Activated CD4-positive, CD25-positive, alpha-beta regulatory T cell treated with anti-CD3 and anti-CD28 coated beads, Interleukin-2, amount 50 U/mL, for 24 hours (primary cell): ENCODE measurements around the gene ATP12A.

Experiments
- ATAC-seq, 2 donors: fragments of 150-1000 bp; cut with Tn5 transposase; one replicate each; pipeline ENCODE4 v1.10.0; 2021; ENCODE audit warnings: mild to moderate bottlenecking in 1 of 2, moderate library complexity in 1 of 2

Gene ATP12A

DNA sequence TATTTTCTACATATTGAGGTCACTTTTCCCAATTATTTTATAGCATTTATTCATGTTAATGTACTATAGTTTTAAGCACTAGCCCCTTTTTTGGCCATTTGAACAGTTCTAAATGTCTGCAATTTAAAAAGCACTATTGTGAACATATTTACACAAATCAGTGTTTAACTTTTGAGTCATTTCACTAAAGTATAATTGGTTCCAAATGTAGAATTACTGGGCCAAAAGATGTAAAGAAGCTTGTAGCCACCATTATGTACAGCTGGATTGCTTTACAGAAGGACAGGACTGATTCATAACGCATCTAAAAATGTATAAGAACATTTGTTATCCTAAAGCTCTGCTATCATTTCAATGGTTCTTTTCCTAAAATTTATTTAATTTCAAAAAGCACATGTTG is 16.6 kb upstream of the ATP12A start:
- no peak for ATAC-seq

DNA sequence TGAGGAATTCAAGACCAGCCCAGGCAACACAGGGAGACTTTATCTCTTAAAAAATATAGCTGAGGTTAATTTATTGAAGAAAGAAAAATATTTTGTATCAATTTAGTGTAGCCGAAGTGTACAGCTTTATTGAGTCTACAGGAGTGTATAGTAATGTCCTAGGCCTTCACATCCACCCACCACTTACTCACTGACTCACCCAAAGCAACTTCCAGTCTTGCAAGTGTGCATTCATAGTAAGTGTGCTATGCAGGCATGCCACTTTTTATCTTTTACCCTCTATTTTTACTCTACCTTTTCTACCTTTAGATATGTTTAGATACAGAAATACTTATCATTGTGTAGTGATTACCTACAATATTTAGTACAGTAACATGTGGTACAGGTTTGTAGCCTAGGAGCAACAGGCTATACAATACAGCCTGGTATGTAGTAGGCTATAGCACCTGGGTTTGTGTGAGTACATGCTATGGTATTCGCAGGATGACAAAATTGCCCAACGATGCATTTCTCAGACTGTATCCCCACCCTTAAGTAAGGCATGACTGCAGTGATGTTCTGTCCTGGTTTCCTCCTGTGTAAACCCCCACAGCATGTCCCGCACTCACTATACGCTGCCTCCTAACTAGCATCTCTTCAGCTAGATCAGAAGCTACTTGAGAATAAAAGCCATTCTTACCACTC is 15.3 kb upstream of the ATP12A start:
- ATAC-seq = no peak

DNA sequence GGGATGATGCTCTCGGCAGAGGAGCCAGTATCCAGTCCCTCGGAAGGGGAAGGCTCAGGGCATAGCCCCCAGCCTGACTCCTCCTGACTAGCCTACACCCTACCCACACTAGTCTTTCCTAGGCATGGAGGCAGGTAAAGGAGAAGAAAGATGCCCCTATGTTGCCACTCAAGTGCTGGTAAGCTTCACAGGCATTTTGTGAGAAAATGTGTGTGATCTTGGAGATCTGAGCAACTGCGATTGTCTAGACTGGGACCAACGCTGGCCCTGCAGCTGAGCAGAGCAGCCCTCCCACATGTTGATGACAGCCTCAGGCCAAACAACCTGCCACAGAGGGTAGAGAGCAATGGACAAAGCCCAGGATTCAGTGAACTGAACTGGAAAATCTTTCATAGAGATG is 11.7 kb upstream of the ATP12A start:
- ATAC-seq = no peak

DNA sequence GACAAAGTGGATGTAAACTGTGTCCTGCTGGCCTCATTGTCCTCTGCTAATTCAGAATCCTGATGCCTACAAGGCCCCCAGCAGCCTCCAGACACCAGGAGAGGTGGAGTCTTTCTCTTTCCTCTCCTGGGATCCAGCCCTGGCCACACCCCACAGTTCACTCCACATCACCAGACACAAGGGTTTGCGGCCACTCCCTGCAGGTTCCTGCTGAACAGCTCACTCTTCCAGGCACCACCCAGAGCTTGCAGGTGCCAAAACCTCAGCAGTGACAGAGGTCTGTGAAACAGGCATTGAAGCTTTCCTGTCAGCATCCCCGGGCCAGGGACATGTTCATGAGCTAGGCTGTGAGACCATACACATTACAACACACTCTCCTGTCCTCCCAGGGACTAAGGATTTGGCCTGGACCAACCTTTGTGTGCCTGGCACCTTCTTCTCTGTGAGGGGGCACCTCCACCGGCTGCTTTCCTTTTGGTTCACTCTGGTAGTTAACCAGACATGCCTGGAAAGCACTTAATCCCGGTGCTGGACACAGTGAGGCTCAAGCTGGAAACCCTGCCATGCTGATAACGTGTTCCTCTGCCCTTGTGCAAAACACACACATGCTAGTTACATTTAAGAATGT is 11.1 kb upstream of the ATP12A start:
- no peak for ATAC-seq

DNA sequence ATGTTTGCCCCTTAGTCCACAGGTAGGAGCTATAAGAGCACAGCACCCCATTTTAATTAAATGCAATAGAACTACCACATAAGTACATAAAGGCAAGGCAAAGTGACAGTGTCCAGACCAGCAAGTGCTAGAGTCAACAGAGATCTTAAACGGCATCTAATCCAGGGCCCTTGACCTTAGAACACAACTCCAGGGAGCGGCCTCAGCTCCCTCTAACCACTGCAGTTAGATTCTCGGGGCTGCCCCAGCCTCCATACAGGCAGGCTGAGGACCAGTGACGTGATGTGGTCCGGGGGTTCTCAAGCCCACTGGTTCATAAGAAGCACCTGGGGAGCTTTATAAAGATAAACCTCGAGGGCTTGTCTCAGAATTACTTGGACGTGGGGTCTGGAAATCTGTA is 10.0 kb upstream of the ATP12A start:
- ATAC-seq = no peak

DNA sequence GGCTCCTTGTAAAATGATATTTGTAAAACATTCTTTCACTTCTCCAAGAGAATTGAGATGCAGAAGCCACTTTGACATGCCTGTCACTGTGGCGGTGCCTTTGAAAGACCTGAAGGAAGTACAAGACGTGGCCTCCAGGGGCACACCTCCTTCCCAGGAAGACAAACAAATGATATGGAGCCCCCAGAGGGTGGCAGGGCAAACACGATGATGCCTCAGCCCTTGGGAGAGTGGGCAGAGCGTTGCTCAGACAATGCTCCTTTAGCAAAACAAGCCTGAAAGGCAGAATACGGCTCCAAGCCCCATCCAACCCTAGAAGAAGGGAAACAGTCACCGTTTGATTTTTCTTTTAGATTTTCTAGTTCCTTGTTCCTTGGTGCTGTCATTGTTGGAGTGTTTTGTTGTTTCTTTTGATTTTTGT is 9.2 kb upstream of the ATP12A start:
- ATAC-seq = no peak

DNA sequence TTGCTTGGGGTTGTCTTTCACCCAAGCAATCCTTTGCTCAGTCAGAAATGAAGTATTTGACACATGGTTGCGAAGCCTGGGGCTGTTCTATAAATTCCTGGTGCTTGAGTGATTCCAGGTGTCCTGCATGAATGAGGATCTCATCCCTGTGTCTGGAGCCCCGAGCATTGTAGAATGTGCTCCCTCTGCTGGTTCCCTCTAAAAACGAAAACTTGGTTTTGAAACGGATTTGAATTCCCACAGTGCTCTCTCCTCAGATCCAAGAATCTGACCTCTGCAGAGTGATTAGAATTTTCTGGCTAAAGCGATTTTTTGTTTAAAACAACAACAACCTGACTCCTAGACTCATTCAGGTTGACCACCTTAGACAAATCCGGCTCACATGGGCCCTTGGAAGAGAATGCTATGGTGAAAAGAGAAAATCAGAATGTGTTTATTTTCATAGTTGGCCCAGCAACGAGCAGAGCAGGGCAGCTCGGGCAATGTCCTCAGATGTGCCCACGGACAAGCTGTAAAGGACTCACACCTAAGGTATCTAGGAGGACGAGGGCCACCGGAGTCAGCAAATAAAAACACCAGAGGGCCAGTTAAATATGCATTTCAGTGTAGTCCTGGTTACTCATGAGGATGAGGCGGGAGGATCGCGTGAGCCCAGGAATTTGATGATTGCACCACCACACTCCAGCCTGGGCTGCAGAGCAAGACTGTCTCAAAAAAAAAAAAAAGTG is 8.7 kb upstream of the ATP12A start:
- no peak for ATAC-seq

DNA sequence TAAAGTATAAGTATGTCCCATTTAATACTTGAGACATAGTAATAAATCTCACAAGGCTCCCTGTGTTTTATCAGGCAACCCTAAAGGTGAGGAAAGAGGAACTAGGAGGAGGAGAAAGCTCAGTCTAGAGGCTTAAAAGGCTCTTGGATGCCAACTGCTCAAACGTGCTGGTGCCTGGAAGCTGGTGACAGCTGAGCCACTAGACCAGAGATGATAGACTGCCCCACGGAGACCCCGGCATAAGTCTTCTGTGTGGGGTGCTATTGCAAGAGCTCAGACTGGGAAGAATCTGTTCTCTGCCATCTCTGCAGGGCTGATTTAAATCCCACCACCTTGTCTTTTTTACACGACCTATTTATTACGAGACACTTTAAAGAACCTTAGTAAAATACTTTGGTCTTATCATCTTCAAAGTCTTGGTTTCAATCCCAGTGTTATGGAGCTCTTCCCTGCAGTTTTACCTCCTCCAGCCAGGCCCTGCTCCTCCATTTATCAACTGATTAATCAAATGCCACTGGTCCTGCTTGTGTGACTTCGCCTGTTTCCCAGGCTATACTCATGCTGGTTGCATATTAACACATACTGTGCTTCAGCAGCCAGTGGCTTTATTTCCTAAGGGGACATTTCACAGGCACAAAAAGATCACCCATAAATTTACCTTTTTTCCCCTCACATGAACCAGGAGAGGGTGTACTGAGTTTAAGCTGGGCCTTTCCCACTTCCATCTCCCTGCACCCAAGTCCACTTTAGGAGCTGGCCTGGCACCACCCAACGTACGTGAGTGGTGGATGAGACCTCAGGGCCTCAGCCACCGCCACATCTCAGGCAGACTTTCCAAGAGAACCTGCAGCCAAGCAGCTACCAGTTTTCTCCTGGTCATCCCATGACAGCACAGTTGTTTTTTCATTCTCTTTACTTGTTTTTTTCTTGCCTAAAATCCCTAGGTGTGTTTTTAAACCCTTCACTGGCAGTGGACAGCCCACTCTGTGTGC is 7.8 kb upstream of the ATP12A start:
- ATAC-seq = no peak

DNA sequence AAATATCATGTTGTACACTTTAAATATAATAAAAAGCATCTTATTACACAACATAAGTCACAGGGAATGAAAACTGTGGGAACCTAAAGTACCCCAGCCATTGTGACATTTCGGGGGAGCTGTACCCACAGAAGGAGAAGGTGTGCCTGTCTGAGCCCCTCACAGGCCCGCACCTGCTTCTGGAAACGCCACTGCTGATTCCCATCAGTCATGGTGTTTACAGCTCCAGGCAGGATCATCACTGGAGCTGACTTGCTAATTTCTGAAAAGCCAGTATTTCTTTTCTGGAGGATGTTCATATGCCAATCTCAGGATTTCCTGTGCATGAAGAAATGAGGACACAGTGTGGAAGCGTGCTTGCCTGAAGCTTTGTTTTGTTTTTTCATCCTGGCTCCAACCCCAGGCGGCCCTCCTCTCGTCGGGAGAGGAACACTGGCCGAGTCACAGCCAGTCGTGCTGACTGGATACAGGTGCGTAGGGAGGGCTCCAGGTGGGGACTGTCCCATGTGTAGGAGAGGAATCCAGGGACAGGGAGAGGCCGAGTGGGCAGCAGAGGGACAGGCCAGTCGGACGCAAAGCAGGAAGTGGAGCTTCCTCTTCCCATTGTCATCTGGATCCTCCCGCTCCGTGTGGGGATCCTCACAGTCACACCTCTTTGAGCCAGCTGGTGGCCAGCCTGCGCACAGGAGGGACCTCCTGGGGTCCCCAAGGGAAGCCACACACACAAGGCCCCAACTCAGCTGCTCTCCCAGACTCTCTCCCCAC is 4.2 kb upstream of the ATP12A start:
- no peak for ATAC-seq

DNA sequence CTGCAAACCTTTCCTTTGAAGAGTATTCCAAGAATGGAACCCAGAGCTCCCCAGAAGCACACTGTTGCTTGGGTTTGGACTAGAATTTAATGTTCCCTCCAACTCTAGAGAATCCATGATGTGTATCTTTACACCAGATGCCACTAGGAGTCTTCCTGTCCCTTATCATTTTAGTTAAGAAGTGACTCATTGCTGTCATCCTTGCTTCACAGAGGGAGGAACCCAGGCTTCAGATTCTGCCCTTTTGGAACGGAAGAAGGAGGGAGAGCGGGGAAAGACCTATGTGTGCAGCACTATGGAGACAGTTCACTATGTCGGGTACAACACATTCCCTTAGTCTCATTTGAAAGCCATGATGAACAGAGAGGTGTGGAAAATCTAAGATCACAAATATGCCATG is 2.1 kb upstream of the ATP12A start:
- no peak for ATAC-seq

DNA sequence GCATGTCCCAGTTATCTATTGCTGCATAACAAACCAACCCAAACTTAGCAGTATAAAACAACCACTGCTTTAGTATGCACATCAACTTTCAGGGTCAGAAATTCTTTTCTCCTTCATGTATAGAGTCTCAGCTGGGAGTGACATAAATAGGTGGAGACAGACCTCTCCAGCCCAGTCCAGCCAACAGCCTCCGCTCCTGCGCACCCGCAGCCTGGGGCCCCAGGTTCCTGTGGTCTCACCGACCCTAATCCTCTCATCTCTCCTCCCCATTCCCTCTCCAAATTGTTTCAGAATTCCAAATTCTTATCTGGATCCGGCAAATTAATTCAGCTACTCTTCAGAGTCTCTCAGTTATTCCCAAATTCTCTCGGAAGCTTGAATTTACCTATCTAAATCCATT is 522 bp upstream of the ATP12A start:
- ATAC-seq = no peak

DNA sequence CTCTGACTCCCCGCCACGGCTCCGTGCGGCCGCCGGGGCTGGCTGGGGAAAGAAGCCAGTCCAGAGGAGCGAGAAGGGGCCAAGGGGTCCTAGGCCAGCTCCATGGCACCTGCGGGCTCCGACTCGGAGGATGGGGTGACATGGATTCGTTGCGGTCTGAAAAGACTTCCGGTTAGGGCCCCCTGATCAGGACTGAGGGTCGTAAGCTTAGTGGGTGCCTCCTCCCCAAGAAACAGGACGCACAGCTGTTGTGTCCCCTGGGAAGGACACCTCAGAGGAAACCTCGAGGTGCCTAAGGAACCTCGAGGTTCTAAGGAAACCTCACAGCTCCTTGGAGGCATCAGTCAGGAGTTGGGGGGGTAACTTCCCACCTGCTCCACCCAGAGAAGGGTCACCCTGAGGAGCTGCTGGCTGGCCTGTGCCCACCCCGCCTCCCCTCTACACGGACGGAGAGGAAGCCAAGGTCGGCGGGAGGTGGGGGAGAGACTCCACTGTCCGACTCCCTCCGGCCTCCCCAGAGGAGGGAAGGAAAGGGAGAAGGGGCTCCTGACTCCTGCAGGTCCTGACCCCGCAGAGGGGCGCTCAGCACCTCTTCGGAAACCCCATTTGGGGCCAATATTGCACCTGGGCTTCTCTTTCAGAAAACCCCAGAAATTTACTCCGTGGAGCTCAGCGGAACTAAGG is 855 bp downstream of the ATP12A start:
- ATAC-seq = no peak

DNA sequence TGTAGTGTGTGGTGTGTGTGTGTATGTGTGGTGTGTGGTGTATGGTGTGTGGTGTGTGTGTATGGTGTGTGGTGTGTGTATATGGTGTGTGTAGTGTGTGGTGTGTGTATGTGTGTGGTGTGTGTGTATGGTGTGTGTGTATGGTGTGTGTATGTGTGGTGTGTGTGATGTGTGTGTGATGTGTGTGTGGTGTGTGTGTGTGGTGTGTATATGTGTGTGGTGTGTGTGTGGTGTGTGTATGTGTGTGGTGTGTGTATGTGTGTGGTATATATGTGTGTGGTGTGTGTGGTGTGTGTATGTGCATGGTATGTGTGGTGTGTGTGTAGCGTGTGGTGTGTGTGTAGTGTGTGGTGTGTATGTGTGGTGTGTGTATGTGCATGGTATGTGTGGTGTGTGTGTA is 1.7 kb downstream of the ATP12A start:
- no peak for ATAC-seq

DNA sequence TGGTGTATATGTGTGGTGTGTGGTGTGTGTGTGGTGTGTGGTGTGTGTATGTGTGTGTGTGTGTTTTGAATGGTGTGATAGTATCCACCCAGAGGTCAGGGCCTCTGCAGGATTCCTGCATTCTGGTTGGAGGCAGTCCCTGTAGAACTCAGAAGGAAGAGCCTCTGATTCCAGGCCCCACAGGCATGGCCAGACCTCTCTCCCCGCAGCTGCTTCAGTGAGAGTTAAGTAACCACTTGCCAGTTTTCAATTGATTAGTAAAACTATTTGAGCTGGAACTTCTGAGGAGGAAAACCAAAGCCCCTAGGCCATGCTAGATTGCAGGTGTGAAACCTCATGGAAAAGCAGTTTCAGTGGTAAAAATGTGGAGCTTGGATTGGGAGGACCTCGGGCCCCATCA is 2.1 kb downstream of the ATP12A start:
- no peak for ATAC-seq

DNA sequence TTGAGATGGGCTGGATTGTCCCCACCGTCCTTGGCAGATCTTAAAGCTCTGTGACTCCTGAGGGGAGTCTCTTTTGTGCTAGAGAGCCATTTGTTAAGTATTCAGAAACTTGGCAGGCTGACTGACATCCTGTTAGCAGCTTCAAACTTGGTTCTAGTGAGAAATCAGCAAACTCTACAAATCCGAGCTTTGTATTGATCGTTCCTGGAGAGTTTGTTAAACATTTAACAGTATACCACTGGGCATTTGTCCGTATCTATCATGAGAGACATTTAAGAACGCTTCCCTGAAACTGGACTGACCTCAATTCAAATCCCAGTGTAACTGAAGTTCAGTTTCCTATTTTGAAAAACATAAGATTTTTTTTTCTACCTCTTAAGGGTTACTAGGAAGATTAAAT is 3.1 kb downstream of the ATP12A start:
- no peak for ATAC-seq

DNA sequence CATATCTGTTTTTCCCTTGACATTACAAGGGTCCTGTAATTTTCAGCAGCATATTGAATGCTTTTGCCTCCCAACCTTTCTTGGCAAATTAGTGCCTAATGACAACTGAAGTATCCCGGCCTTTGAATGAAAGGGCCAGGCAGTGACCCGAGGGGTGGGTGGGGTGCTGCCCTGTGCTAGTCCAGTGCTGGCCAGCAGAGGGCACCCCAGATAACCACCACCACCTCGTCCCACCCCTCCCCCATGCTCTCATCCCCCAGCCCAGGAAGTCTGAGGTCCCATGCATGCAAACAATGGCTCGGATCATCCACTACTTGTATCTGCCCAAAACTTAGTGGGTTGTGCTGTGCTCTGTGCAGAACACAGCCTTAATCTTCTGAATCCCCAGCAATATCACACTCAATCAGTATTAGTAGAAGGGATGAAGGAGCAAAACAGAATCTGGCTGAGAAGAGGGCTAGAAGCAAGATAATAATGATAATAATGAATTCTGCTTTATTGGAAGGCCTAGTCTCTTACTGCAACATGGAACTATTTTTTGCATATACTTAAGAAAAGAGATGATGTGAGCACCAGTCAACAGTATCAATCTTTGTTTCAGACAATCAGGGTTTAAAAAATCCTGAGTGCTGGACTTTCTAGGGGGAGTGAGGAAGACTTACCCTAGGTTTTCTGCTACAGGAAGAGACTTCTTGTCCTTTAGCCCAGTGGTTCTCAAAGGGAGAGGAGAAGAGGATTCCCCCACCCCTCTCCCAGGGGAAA is 3.8 kb downstream of the ATP12A start:
- ATAC-seq = peak; percentile 63 to 66

DNA sequence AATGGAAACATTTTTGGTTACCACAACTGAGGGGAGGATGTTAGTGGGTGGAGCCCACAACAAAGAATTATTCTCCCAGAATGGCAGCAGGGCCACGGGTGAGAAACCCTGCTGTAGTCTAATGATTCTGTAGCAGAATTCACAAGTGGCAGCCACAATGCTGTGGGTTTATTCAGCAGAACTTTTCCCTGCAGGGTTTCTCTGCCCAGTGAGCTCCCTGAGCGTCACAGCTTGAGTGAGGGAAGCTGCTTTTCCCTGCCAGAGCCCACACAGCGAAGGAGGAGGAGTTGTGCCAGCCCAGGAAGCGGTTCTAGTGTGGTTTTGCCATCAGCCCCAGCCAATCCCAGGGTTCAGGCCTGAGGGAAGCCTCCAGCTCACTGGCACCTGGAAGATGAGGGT is 4.4 kb downstream of the ATP12A start:
- ATAC-seq = peak; percentile 7 to 20

DNA sequence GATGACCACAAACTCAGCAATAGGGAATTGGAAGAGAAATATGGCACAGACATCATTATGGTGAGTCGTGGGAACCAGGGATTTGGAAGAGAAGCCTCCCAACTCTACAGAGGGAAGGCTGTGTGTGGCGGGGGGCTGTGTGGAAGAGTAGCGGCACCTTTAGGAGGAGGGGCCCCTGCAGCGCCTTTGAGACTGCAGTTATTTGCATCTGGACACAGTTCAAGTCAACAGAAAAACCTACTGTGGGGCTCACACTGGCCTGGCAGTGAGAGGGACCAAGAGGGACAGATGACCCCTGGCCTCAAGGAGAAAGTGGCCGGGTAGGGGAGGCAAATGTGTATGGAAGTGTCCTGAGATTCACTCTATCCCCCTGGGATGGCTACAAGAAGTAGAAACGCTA is 5.1 kb downstream of the ATP12A start:
- ATAC-seq = no peak

DNA sequence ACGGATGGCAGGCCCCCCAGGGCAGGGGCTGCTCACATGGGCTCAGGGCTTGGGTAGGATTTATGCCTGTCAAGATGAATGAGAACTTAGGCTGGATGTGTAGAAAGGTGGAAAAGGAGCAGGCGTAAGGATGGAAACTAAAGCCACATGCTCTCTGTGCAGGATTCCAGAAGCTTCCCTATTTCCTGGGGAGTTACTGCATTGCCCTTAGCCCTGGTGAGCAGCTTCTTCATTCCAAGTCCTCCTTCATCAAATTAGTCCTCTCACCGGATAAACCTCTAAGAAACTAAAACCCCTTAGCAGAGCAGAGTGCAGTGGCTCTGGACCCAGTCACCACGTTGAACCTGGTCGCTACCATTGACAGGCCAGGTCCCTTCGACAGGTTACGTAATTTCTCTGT is 7.4 kb downstream of the ATP12A start:
- ATAC-seq = no peak

DNA sequence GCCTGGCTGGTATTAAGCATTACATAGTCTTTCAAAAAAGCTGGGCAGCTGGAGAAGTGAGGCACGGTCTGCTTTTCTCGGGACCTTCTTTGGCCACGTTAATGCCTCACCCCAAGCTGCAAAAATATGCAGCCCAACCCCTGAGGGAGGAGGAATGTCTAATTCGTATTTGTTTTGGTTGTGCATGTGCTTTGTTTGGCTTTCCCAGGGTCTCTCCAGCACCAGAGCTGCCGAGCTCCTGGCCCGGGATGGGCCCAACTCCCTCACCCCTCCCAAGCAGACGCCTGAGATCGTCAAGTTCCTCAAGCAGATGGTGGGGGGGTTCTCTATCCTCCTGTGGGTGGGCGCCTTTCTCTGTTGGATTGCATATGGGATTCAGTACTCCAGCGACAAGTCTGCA is 7.9 kb downstream of the ATP12A start:
- no peak for ATAC-seq

DNA sequence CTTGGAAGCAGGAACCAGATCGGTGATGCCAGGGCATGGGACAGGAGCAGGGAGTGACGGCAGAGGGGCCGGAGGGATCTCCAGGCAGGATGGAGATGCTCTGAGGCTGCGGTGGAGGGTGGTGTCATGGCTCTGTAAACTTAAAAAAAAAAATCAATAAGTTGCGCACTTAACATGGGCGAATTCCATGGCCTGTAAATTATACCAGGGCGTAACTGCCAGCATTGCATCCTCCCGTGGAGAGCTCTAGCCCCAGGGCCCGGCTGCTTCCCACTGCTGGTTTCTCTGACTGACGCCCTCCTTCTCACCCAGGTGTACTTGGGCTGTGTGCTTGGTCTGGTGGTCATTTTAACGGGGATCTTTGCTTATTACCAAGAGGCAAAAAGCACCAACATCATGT is 8.7 kb downstream of the ATP12A start:
- no peak for ATAC-seq
